Mammary epithelial cell (primary cell): ENCODE data around the gene UNC5C.

ENCODE experiments used
- CTCF ChIP-seq, 2 donors: IDR thresholded peaks in 1 of 2; conservative IDR thresholded peaks in 1 of 2; 2 replicates each; pipeline ENCODE4 v1.5.1; 2011 to 2012; ENCODE audit warnings: inconsistent platforms in 2 of 2, low read length in 2 of 2, mild to moderate bottlenecking in 2 of 2, control low read depth in 1 of 2, low read depth in 1 of 2; ENCODE audit not compliant: insufficient read depth in 1 of 2; ENCODE audit errors: extremely low read depth in 1 of 2
- EZH2 ChIP-seq: IDR thresholded peaks from 2 replicates; pipeline ENCODE4 v1.6.1; 2012; ENCODE audit warnings: low read length, inconsistent platforms, borderline replicate concordance

- no peak for TF ChIP-seq EZH2
- peak; percentile 70 to 75 for TF ChIP-seq CTCF (conservative IDR thresholded peaks at IDR 0.05 in 1 of 2, IDR thresholded peaks at IDR 0.05 in 1 of 2; ENCODE audit: extremely low read depth in 1 of 2, insufficient read depth in 1 of 2, low read depth in 1 of 2, low read length in 2 of 2)
Observed at GRCh38 chr4:95510145-95510544, 38.6 kb downstream of the UNC5C start.
